ENCODE measurements around the gene KIF20A.
"Not testable (repeated sequence)": the region's sequence is repeated elsewhere in the genome, so short reads cannot be mapped to it uniquely, and the experiment has no call there.

DNA sequence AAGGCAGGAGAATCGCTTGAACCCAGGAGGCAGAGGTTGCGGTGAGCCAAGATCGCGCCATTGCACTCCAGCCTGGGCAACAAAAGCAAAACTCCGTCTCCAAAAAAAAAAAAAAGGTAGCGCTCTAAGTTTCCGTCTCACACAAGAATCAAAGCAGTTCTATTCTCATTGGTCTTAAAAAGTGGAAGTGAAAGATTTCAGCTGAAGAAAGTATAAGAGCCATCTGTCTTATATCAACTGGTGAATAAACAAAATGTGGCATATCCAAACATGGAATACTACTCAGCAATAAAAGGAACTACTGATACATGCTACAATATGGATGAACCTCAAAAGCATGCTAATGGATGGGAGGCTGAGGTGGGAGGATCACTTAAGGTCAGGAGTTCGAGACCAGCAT, 14.9 kb downstream of the KIF20A start:
- TF ChIP-seq POLR2A, CTCF, POLR2AphosphoS5 (IDR thresholded peaks at IDR 0.05): not testable (repeated sequence)
